ENCODE measurements around the gene SETBP1.

SETBP1 gene

DNA sequence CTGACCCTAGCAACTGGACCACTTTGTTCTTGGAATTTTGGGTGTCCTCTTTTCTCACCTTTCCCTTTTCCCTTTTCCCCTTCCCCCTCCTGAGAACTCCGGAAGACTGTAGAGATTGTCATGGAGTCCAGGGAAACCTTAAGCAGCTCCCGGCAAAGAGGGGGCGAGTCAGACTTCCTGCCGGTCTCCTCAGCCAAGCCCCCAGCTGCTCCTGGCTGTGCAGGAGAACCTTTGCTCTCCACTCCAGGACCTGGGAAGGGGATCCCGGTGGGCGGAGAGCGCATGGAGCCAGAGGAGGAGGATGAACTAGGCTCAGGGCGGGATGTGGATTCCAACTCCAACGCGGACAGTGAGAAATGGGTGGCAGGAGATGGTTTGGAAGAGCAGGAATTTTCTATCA is 20.5 kb downstream of the SETBP1 start:
- Histone ChIP-seq H3K79me1 (ENCODE audit: low read length) (peaks cover 2% of the 10 kb centered on the region), H3K4me1 (ENCODE audit: control insufficient read depth, low read depth, low read length) (peaks cover 15% of the 10 kb centered on the region), H3K79me2 (ENCODE audit: control insufficient read depth, insufficient read depth, low read length) (no peaks in the 10 kb centered on the region), H3K4ac (ENCODE audit: low read depth, low read length) (no peak overlapping the region), H2BK120ac (ENCODE audit: low read depth, low read length) (no peak overlapping the region), H3K36me3 (ENCODE audit: control insufficient read depth, insufficient read depth, low read length) (no peaks in the 10 kb centered on the region), H3K18ac (ENCODE audit: low read length) (no peak overlapping the region), H3K27me3 (ENCODE audit: insufficient read depth, low read length, poor library complexity) (no peaks in the 10 kb centered on the region), H4K8ac (ENCODE audit: low read depth, low read length) (no peak overlapping the region), H2BK15ac (replicated peaks; ENCODE audit: low read depth) (no peak overlapping the region), H3K27ac (ENCODE audit: low read depth, low read length) (no peak overlapping the region), H4K5ac (ENCODE audit: low read length) (no peak overlapping the region), H2AK5ac (ENCODE audit: low read length) (no peak overlapping the region), H3K9ac (ENCODE audit: low read length) (no peak overlapping the region), H3K23ac (ENCODE audit: low read length) (no peak overlapping the region), H2BK5ac (ENCODE audit: low read length) (peak overlapping the region; percentile 4), H3K4me3 (ENCODE audit: low read length) (no peak overlapping the region), H3K56ac (ENCODE audit: low read length) (peak overlapping the region; percentile 3), H3K4me2 (ENCODE audit: low read length) (no peak overlapping the region)
- DNase-seq: peak; percentile 46
- no CpG with 5 or more reads among the region's 10 CpGs for WGBS (ENCODE audit: extremely low coverage, insufficient coverage, low lambda C conversion rate)

DNA sequence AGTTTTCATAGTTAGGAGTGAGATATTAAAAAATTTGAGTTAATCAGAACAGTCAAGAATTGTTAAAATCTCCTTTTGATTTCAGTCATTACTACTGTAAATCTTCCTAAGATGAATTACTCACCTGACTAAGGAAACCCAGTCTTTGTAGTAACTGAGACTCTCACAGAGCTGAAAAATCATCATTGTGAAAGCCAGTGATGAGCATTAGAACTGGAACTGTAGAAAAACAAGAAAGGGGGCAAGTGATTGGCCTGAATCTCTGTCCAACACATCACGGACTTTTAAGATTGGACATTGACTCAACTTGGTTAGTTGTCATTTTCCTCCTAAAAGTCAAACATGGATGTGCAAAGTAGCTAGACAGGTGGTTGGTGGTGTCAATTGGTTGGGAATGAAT is 21.9 kb downstream of the SETBP1 start:
- no peak overlapping the region for H3K4ac ChIP-seq (ENCODE audit: low read depth, low read length)
- no peak for DNase-seq
- no peak overlapping the region for H4K5ac ChIP-seq (ENCODE audit: low read length)
- no peak overlapping the region for H3K9ac ChIP-seq (ENCODE audit: low read length)
- no peak overlapping the region for H3K4me3 ChIP-seq (ENCODE audit: low read length)
- H3K27ac ChIP-seq (ENCODE audit: low read depth, low read length): no peak overlapping the region
- H3K27me3 ChIP-seq (ENCODE audit: insufficient read depth, low read length, poor library complexity): no peaks in the 10 kb centered on the region
- no peak overlapping the region for H2AK5ac ChIP-seq (ENCODE audit: low read length)
- no peak overlapping the region for H3K56ac ChIP-seq (ENCODE audit: low read length)
- no peaks in the 10 kb centered on the region for H3K79me2 ChIP-seq (ENCODE audit: control insufficient read depth, insufficient read depth, low read length)
- no peak overlapping the region for H4K8ac ChIP-seq (ENCODE audit: low read depth, low read length)
- no peak overlapping the region for H3K23ac ChIP-seq (ENCODE audit: low read length)
- H3K4me1 ChIP-seq (ENCODE audit: control insufficient read depth, low read depth, low read length): peaks cover 8% of the 10 kb centered on the region
- no peak overlapping the region for H3K4me2 ChIP-seq (ENCODE audit: low read length)
- peaks cover 2% of the 10 kb centered on the region for H3K79me1 ChIP-seq (ENCODE audit: low read length)
- H2BK120ac ChIP-seq (ENCODE audit: low read depth, low read length): no peak overlapping the region
- no peak overlapping the region for H2BK5ac ChIP-seq (ENCODE audit: low read length)
- no CpG with 5 or more reads among the region's 1 CpG for WGBS (ENCODE audit: extremely low coverage, insufficient coverage, low lambda C conversion rate)
- no peaks in the 10 kb centered on the region for H3K36me3 ChIP-seq (ENCODE audit: control insufficient read depth, insufficient read depth, low read length)
- H3K18ac ChIP-seq (ENCODE audit: low read length): no peak overlapping the region
- H2BK15ac ChIP-seq (replicated peaks; ENCODE audit: low read depth): peak overlapping the region; percentile 59

DNA sequence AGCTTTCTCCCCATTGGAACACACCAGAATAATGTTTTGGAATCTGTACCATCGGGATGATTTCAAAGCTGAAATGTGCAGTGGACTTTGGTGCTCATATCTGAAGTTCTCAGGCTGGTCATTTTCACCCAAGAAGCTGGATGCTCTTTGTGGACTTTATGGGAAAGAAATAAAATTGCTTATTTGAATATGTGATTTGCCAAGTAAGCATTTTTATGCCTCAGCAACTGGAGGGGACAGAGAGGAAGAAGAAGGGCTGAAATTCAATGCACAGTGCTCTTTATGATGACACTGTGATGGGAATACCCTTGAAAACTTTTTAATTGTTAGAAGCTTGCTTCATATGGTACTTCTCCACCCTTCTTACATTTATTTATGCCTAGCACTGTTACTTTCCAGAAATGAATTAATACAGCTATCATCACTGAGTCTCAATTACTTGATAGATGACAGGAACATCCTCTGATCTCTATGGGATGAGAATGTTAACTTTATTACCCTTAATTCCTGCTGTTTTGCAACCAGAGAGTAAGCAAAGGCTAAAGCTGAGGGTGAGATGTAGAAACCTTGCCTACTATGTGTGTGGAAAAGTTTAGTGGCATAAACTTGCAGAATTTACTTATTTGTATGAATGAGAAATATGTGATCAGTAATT is 23.6 kb downstream of the SETBP1 start:
- Histone ChIP-seq H4K8ac (ENCODE audit: low read depth, low read length) (no peak overlapping the region), H2BK15ac (replicated peaks; ENCODE audit: low read depth) (no peak overlapping the region), H3K79me2 (ENCODE audit: control insufficient read depth, insufficient read depth, low read length) (no peaks in the 10 kb centered on the region), H3K79me1 (ENCODE audit: low read length) (no peaks in the 10 kb centered on the region), H4K5ac (ENCODE audit: low read length) (no peak overlapping the region), H2BK120ac (ENCODE audit: low read depth, low read length) (no peak overlapping the region), H3K36me3 (ENCODE audit: control insufficient read depth, insufficient read depth, low read length) (no peaks in the 10 kb centered on the region), H3K4me1 (ENCODE audit: control insufficient read depth, low read depth, low read length) (peaks cover 6% of the 10 kb centered on the region), H3K23ac (ENCODE audit: low read length) (no peak overlapping the region), H3K9ac (ENCODE audit: low read length) (no peak overlapping the region), H3K4me2 (ENCODE audit: low read length) (no peak overlapping the region), H2BK5ac (ENCODE audit: low read length) (no peak overlapping the region), H3K4me3 (ENCODE audit: low read length) (no peak overlapping the region), H3K18ac (ENCODE audit: low read length) (no peak overlapping the region), H3K27me3 (ENCODE audit: insufficient read depth, low read length, poor library complexity) (no peaks in the 10 kb centered on the region), H3K27ac (ENCODE audit: low read depth, low read length) (no peak overlapping the region), H3K56ac (ENCODE audit: low read length) (no peak overlapping the region), H3K4ac (ENCODE audit: low read depth, low read length) (no peak overlapping the region), H2AK5ac (ENCODE audit: low read length) (no peak overlapping the region)
- DNase-seq: no peak
- WGBS (ENCODE audit: extremely low coverage, insufficient coverage, low lambda C conversion rate): no CpG with 5 or more reads among the region's 1 CpG

DNA sequence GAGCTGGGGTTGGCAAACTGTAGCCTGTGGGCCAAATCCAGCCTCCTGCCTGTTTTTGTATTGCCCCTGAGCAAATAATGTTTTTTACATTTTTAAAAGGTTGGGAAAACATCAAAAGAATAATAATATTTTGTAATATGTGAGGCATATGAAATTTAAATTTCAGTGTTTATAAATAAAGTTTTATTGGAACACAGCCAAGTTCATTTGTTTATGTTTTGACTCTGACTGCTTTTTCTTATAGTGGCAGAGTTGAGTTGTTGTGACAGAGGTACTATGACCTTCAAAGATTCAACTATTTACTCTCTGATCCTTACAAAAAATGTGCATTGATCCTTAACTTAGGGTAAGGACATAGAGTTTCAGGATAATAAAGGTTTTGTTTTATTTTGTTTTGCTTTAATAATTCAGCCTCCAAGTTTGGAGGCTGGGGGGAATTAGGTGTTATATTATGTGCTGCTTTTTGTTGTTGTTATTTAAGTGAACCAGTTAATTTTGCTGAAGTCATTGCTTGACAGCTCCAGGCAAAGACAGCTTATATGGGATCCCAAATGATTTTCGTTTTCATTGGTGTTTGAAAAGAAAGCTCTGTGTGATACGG is 24.5 kb downstream of the SETBP1 start:
- Histone ChIP-seq H3K4me1 (ENCODE audit: control insufficient read depth, low read depth, low read length) (peaks cover 8% of the 10 kb centered on the region), H3K9ac (ENCODE audit: low read length) (no peak overlapping the region), H2AK5ac (ENCODE audit: low read length) (no peak overlapping the region), H3K18ac (ENCODE audit: low read length) (no peak overlapping the region), H2BK15ac (replicated peaks; ENCODE audit: low read depth) (no peak overlapping the region), H2BK120ac (ENCODE audit: low read depth, low read length) (no peak overlapping the region), H3K27me3 (ENCODE audit: insufficient read depth, low read length, poor library complexity) (no peaks in the 10 kb centered on the region), H3K4ac (ENCODE audit: low read depth, low read length) (no peak overlapping the region), H3K23ac (ENCODE audit: low read length) (no peak overlapping the region), H3K4me3 (ENCODE audit: low read length) (no peak overlapping the region), H3K27ac (ENCODE audit: low read depth, low read length) (no peak overlapping the region), H4K5ac (ENCODE audit: low read length) (no peak overlapping the region), H3K79me2 (ENCODE audit: control insufficient read depth, insufficient read depth, low read length) (no peaks in the 10 kb centered on the region), H3K56ac (ENCODE audit: low read length) (no peak overlapping the region), H2BK5ac (ENCODE audit: low read length) (no peak overlapping the region), H3K4me2 (ENCODE audit: low read length) (no peak overlapping the region), H3K36me3 (ENCODE audit: control insufficient read depth, insufficient read depth, low read length) (no peaks in the 10 kb centered on the region), H3K79me1 (ENCODE audit: low read length) (no peaks in the 10 kb centered on the region), H4K8ac (ENCODE audit: low read depth, low read length) (no peak overlapping the region)
- WGBS (ENCODE audit: extremely low coverage, insufficient coverage, low lambda C conversion rate): no CpG with 5 or more reads among the region's 2 CpGs
- no peak for DNase-seq

DNA sequence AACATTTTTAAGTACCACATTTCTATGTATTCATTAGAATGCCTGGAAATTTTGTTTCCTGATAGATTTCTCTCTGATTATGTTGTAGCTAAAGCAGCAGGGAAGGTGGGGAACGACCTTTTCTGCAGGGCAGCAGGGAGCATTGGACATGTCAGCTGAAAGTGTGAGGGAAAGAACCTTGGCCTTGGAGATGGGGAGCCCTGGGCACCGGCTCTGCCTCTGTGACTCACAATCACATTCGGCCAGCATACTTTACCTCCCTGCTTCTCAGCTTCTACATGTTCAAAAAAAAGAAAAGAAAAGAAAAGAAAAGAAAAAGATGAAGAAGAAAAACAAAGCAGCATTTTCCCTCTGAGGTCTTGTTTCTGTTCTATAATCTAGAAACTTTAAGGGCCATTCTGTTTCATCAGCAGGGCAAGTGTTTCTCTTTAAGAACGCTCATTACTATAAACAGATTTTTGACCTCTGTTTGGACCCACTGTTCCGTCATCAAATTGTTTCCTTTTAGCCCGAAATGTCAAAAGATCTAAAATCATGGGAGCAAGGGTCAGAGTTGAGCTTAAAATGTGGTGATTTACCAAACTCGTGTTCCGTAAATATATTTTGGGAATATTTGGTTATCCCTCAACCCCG is 27.9 kb downstream of the SETBP1 start:
- peak overlapping the region; percentile 13 for H3K18ac ChIP-seq (ENCODE audit: low read length)
- H2BK15ac ChIP-seq (replicated peaks; ENCODE audit: low read depth): no peak overlapping the region
- H3K4me2 ChIP-seq (ENCODE audit: low read length): no peak overlapping the region
- H3K27me3 ChIP-seq (ENCODE audit: insufficient read depth, low read length, poor library complexity): no peaks in the 10 kb centered on the region
- no peaks in the 10 kb centered on the region for H3K79me2 ChIP-seq (ENCODE audit: control insufficient read depth, insufficient read depth, low read length)
- H2BK120ac ChIP-seq (ENCODE audit: low read depth, low read length): no peak overlapping the region
- H3K56ac ChIP-seq (ENCODE audit: low read length): no peak overlapping the region
- no peak overlapping the region for H3K27ac ChIP-seq (ENCODE audit: low read depth, low read length)
- no peak overlapping the region for H3K4ac ChIP-seq (ENCODE audit: low read depth, low read length)
- H4K5ac ChIP-seq (ENCODE audit: low read length): no peak overlapping the region
- no peaks in the 10 kb centered on the region for H3K79me1 ChIP-seq (ENCODE audit: low read length)
- DNase-seq: no peak
- H3K4me1 ChIP-seq (ENCODE audit: control insufficient read depth, low read depth, low read length): peaks cover 9% of the 10 kb centered on the region
- WGBS (ENCODE audit: extremely low coverage, insufficient coverage, low lambda C conversion rate): no CpG with 5 or more reads among the region's 9 CpGs
- H3K23ac ChIP-seq (ENCODE audit: low read length): no peak overlapping the region
- no peak overlapping the region for H3K9ac ChIP-seq (ENCODE audit: low read length)
- no peak overlapping the region for H2BK5ac ChIP-seq (ENCODE audit: low read length)
- no peak overlapping the region for H4K8ac ChIP-seq (ENCODE audit: low read depth, low read length)
- no peak overlapping the region for H3K4me3 ChIP-seq (ENCODE audit: low read length)
- no peaks in the 10 kb centered on the region for H3K36me3 ChIP-seq (ENCODE audit: control insufficient read depth, insufficient read depth, low read length)
- no peak overlapping the region for H2AK5ac ChIP-seq (ENCODE audit: low read length)

All from mesendoderm (in vitro differentiated cells).